AG10803 (cell line): Measurements from ENCODE around the gene CCDC148.
"Not testable (repeated sequence)": the region's sequence is repeated elsewhere in the genome, so short reads cannot be mapped to it uniquely, and the experiment has no call there.

ENCODE experiments used
- DNase-seq: peaks from one replicate; pipeline ENCODE4 v3.0.0; 2010; ENCODE audit warnings: low read depth
- H3K4me3 ChIP-seq: 2 replicates; pipeline ENCODE4 v1.5.1; 2011; ENCODE audit warnings: mild to moderate bottlenecking, low read length, control low read depth
- TF ChIP-seq, protein P1 (sequence below): conservative IDR thresholded peaks from 2 replicates; pipeline ENCODE4 v1.5.1; 2011; ENCODE audit warnings: mild to moderate bottlenecking, low read length, control low read depth, inconsistent platforms

CCDC148 gene

DNA sequence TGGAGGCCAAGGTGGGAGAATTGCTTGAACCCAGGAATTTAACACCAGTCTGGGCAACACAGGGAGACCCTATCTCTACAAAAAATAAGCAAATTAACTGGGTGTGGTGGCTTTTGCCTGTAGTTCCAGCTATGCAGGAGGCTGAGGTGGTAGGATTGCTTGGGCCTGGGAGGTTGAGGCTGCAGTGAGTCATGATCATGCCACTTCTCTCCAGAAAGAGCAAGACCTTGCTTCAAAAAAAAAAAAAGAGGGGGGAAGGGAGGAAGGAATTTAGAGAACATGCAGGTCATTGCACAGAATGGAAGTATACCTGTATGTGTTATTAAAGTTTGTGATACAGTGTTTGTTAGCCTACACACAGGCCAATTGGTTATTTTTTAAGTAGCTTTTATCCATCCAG lies 26.0 kb upstream of the CCDC148 start:
- DNase-seq = no peak
- TF ChIP-seq, protein P1, sequence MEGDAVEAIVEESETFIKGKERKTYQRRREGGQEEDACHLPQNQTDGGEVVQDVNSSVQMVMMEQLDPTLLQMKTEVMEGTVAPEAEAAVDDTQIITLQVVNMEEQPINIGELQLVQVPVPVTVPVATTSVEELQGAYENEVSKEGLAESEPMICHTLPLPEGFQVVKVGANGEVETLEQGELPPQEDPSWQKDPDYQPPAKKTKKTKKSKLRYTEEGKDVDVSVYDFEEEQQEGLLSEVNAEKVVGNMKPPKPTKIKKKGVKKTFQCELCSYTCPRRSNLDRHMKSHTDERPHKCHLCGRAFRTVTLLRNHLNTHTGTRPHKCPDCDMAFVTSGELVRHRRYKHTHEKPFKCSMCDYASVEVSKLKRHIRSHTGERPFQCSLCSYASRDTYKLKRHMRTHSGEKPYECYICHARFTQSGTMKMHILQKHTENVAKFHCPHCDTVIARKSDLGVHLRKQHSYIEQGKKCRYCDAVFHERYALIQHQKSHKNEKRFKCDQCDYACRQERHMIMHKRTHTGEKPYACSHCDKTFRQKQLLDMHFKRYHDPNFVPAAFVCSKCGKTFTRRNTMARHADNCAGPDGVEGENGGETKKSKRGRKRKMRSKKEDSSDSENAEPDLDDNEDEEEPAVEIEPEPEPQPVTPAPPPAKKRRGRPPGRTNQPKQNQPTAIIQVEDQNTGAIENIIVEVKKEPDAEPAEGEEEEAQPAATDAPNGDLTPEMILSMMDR = no peak

GRCh38 chr2:158481116-158481515 lies 24.6 kb upstream of the CCDC148 start:
- no peak for DNase-seq
- H3K4me3 ChIP-seq = no peak overlapping the region
- TF ChIP-seq, protein P1 = no peak

More for the DNA sequence above, 26.0 kb upstream of the CCDC148 start:
- no peak overlapping the region for H3K4me3 ChIP-seq

GRCh38 chr2:158478816-158479215 lies 22.3 kb upstream of the CCDC148 start:
- TF ChIP-seq, protein P1 = no peak
- no peak for DNase-seq

DNA sequence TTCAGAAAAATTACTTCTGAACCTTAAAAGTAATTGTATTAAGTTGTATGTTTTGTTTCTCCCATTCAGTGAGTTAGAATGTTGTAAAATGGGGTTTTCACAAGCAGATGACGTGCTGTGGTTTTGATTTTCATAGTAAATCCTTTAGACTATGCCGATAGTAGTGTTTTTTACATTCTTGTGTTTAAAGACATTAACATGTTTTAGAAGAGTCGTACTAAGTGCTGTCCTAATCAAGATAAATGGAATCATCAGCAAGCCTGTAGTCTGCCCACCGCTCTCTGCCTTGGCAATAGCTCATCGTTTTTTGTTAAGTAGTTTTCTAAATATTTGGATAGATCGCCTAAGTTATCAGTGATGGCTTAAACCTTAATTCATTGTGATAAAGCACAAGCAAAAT lies 21.7 kb upstream of the CCDC148 start:
- TF ChIP-seq, protein P1 = no peak

More at GRCh38 chr2:158478816-158479215, 22.3 kb upstream of the CCDC148 start:
- no peak overlapping the region for H3K4me3 ChIP-seq

GRCh38 chr2:158477202-158477601 lies 20.6 kb upstream of the CCDC148 start:
- TF ChIP-seq, protein P1 = no peak
- H3K4me3 ChIP-seq = no peak overlapping the region
- no peak for DNase-seq

More for the DNA sequence above, 21.7 kb upstream of the CCDC148 start:
- peak; percentile 65 for DNase-seq
- H3K4me3 ChIP-seq = no peak overlapping the region

DNA sequence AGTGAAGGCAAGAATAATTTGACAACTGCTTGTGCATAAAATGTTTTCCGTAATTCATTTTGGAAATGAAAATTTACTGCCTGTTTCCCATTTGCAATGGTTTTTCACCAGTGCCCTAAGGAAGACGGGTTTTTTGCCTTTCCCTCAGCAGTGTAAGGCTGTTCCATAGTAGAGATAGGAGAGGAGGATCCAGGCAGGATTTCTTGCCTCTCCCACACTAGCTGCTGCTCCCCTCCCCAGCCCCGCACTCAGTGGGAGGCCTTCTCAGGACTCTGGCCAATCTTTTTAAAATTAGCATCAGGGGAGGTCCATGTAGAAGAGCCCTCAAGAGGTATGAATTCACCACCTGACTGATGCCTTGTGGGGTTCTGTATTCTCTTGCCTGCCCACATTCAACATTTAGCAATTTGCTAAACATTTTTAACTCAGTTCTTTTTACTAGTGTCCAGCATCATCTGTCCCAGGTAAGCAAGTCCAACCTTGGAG lies 18.0 kb upstream of the CCDC148 start:
- H3K4me3 ChIP-seq, DNase-seq: not testable (repeated sequence)

DNA sequence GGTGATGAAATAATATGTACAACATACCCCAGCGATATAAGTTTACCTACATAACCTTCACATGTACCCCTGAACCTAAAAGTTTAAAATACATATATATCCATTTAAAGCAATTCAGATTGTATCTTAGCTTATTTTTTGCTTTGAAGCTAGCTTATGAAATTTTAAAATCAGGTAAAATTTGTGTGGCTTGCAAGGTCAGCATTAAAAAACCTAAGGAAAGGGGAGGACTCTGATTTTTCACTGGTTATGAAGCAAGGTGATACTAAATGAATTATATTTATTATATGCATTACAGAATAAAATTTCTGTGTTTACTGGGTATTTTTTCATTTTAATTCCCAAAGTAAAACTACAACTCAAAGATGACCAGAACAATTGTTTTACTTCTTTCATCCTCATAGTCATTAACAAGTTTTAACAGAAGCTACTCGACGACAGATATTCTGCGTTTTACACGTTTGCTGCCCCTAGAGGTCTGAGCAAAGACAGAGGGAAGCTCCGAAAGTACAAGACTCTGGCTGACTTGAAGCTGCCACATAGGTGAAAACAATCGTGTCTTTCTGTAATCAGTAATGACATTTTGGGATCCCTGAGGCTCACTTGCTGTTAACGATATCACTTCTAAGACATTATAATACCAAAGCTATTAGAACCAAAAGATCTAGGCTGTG lies 17.3 kb upstream of the CCDC148 start:
- DNase-seq = no peak
- TF ChIP-seq, protein P1 = no peak
- H3K4me3 ChIP-seq = no peak overlapping the region

GRCh38 chr2:158473300-158473699 lies 16.7 kb upstream of the CCDC148 start:
- H3K4me3 ChIP-seq, DNase-seq: not testable (repeated sequence)

DNA sequence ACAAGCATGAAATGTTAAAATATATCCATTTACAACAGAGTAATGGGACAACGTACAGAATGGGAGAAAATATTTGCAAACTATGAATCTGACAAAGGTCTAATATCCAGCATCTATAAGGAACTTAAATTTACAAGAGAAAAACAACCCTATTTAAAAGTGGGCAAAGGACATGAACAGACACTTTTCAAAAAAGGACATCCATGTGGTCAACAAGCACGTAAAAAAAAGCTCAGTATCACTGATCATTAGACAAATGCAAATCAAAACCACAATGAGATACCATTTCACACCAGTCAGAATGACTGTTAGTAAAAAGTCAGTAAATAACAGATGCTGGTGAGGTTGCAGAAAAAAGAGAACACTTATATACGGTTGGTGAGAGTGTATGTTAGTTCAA lies 16.3 kb upstream of the CCDC148 start:
- DNase-seq, H3K4me3 ChIP-seq: not testable (repeated sequence)
